Sigmoid colon (tissue), 4 donors: ENCODE data around the gene CETN3.

ENCODE experiments used
- POLR2AphosphoS5 ChIP-seq, 4 donors: sonication (generic); formaldehyde crosslinking; IDR thresholded peaks; one replicate each; pipeline ENCODE4 v1.6.1; 2017; ENCODE audit warnings: antibody characterized with exemption in 4 of 4
- TF ChIP-seq, protein P1 (sequence below), 4 experiments: fragments of 450-650 bp in 3 of 4; fragments of 200-600 bp in 1 of 4; IDR thresholded peaks; one replicate each; pipeline ENCODE4 v1.5.1; 2016 to 2019; ENCODE audit warnings: antibody characterized with exemption in 4 of 4, mild to moderate bottlenecking in 3 of 4, moderate library complexity in 2 of 4

GRCh38 chr5:90365328-90365727, 44.2 kb downstream of the CETN3 start:
- TF ChIP-seq, protein P1, sequence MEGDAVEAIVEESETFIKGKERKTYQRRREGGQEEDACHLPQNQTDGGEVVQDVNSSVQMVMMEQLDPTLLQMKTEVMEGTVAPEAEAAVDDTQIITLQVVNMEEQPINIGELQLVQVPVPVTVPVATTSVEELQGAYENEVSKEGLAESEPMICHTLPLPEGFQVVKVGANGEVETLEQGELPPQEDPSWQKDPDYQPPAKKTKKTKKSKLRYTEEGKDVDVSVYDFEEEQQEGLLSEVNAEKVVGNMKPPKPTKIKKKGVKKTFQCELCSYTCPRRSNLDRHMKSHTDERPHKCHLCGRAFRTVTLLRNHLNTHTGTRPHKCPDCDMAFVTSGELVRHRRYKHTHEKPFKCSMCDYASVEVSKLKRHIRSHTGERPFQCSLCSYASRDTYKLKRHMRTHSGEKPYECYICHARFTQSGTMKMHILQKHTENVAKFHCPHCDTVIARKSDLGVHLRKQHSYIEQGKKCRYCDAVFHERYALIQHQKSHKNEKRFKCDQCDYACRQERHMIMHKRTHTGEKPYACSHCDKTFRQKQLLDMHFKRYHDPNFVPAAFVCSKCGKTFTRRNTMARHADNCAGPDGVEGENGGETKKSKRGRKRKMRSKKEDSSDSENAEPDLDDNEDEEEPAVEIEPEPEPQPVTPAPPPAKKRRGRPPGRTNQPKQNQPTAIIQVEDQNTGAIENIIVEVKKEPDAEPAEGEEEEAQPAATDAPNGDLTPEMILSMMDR (IDR thresholded peaks at IDR 0.05): no peak
- TF ChIP-seq POLR2AphosphoS5 (IDR thresholded peaks at IDR 0.05): no peak
